PFSK-1 (cell line): ENCODE data around the gene SLC22A23.

Experiments
- POLR2AphosphoS5 ChIP-seq: IDR thresholded peaks from 2 replicates; pipeline ENCODE4 v1.6.1; 2012; ENCODE audit warnings: low read depth, mild to moderate bottlenecking, control low read depth, low read length, moderate library complexity
- REST ChIP-seq, 2 experiments: IDR thresholded peaks; 2 replicates each; pipeline versions ENCODE4 v1.6.1 to v1.8.0; 2011 to 2012; ENCODE audit warnings: low read depth in 2 of 2, low read length in 2 of 2, control low read depth in 1 of 2, inconsistent platforms in 1 of 2, mild to moderate bottlenecking in 1 of 2, moderate library complexity in 1 of 2; ENCODE audit not compliant: insufficient read depth in 1 of 2
- SIN3A ChIP-seq: IDR thresholded peaks from 2 replicates; pipeline ENCODE4 v1.6.1; 2012; ENCODE audit warnings: mild to moderate bottlenecking, low read length, moderate library complexity, borderline replicate concordance; ENCODE audit not compliant: insufficient read depth
- TAF1 ChIP-seq: IDR thresholded peaks from 2 replicates; pipeline ENCODE4 v1.6.1; 2012; ENCODE audit warnings: low read length, control low read depth, borderline replicate concordance; ENCODE audit not compliant: insufficient read depth

- TF ChIP-seq REST (IDR thresholded peaks at IDR 0.05; ENCODE audit: insufficient read depth in 1 of 2, low read depth in 2 of 2, low read length in 2 of 2) (no peak), POLR2AphosphoS5 (no peak), SIN3A (no peak), TAF1 (no peak)
These were observed 108.0 kb downstream of the SLC22A23 start for GRCh38 chr6:3348821-3349220.
